ENCODE measurements around the gene ARL5A. TPM values are rescaled to one million over a fixed set of nuclear protein-coding genes. Genes with fewer than 3 reads are reported as not detected.

Gene ARL5A
- total RNA-seq, 4 donors from 2014 or later = 60.1 to 82.2 (median 64.3) TPM

- intact Hi-C loops (cut with DNase I) = no loop called here
- Histone ChIP-seq H3K27ac (replicated peaks in 1 of 4) (no peak overlapping the region), H3K4me1 (peaks cover 0 to 15% (median 11%) of the 10 kb centered on the region in 4 donors), H3K36me3 (peaks cover 16 to 63% (median 44%) of the 10 kb centered on the region in 4 donors), H3K4me3 (no peak overlapping the region), H3K27me3 (no peaks in the 10 kb centered on the region), H3K9me3 (no peaks in the 10 kb centered on the region)
- 29% methylated on average over 1 of the region's 1 CpG for WGBS
- no peak for DNase-seq (ENCODE audit: extremely low spot score)
- TF ChIP-seq EP300 (IDR thresholded peaks at IDR 0.05) (no peak), POLR2A (IDR thresholded peaks at IDR 0.05; ENCODE audit: low read depth) (no peak), POLR2AphosphoS5 (IDR thresholded peaks at IDR 0.05) (no peak)
Measured at GRCh38 chr2:151809073-151809383, 19.2 kb downstream of the ARL5A start.

- H3K4me1 ChIP-seq = peaks cover 0 to 15% (median 11%) of the 10 kb centered on the region in 4 donors
- no peak for DNase-seq (ENCODE audit: extremely low spot score)
- H3K27ac ChIP-seq (replicated peaks in 1 of 4) = no peak overlapping the region
- no peak for TF ChIP-seq EP300 (IDR thresholded peaks at IDR 0.05)
- peak; percentile 40 to 69 (median 48) for TF ChIP-seq CTCF (IDR thresholded peaks at IDR 0.05)
- WGBS = 94% methylated on average over 5 of the region's 5 CpGs
- no peak overlapping the region for H3K4me3 ChIP-seq
- intact Hi-C loops (cut with DNase I) = no loop called here
- peaks cover 16 to 59% (median 43%) of the 10 kb centered on the region in 4 donors for H3K36me3 ChIP-seq
- H3K9me3 ChIP-seq = no peaks in the 10 kb centered on the region
- no peaks in the 10 kb centered on the region for H3K27me3 ChIP-seq
Measured at GRCh38 chr2:151808258-151809072, 19.8 kb downstream of the ARL5A start.

GRCh38 chr2:151805961-151806360 is 22.3 kb downstream of the ARL5A start:
- H3K9me3 ChIP-seq = no peaks in the 10 kb centered on the region
- no peak overlapping the region for H3K4me3 ChIP-seq
- TF ChIP-seq POLR2AphosphoS5 (IDR thresholded peaks at IDR 0.05) (no peak), POLR2A (IDR thresholded peaks at IDR 0.05; ENCODE audit: low read depth) (no peak), CTCF (IDR thresholded peaks at IDR 0.05) (no peak), EP300 (IDR thresholded peaks at IDR 0.05) (no peak)
- intact Hi-C loops (cut with DNase I) = no loop called here
- no peak overlapping the region for H3K27ac ChIP-seq (replicated peaks in 1 of 4)
- peaks cover 0 to 15% (median 11%) of the 10 kb centered on the region in 4 donors for H3K4me1 ChIP-seq
- DNase-seq (ENCODE audit: extremely low spot score) = no peak
- peaks cover 4 to 60% (median 39%) of the 10 kb centered on the region in 4 donors for H3K36me3 ChIP-seq
- no peaks in the 10 kb centered on the region for H3K27me3 ChIP-seq

GRCh38 chr2:151805343-151805742 is 22.9 kb downstream of the ARL5A start:
- H3K36me3 ChIP-seq = peaks cover 0 to 54% (median 36%) of the 10 kb centered on the region in 4 donors
- H3K9me3 ChIP-seq = no peaks in the 10 kb centered on the region
- DNase-seq (ENCODE audit: extremely low spot score) = no peak
- peaks cover 0 to 15% (median 11%) of the 10 kb centered on the region in 4 donors for H3K4me1 ChIP-seq
- no peak overlapping the region for H3K27ac ChIP-seq (replicated peaks in 1 of 4)
- no peaks in the 10 kb centered on the region for H3K27me3 ChIP-seq
- WGBS = 96% methylated on average over 1 of the region's 1 CpG
- TF ChIP-seq POLR2AphosphoS5 (IDR thresholded peaks at IDR 0.05) = no peak
- H3K4me3 ChIP-seq = no peak overlapping the region
- intact Hi-C loops (cut with DNase I) = no loop called here

GRCh38 chr2:151803811-151804210 is 24.4 kb downstream of the ARL5A start:
- Histone ChIP-seq H3K9me3 (no peaks in the 10 kb centered on the region), H3K4me1 (peaks cover 0 to 12% (median 6%) of the 10 kb centered on the region in 4 donors), H3K27me3 (no peaks in the 10 kb centered on the region), H3K4me3 (no peak overlapping the region), H3K27ac (replicated peaks in 1 of 4) (no peak overlapping the region), H3K36me3 (peaks cover 0 to 54% (median 35%) of the 10 kb centered on the region in 4 donors)
- no peak for TF ChIP-seq POLR2AphosphoS5 (IDR thresholded peaks at IDR 0.05)
- TF ChIP-seq EP300 (IDR thresholded peaks at IDR 0.05) = no peak
- no peak for TF ChIP-seq POLR2A (IDR thresholded peaks at IDR 0.05; ENCODE audit: low read depth)
- intact Hi-C loops (cut with DNase I) = no loop called here
- DNase-seq (ENCODE audit: extremely low spot score) = no peak

GRCh38 chr2:151802315-151802714 is 25.9 kb downstream of the ARL5A start:
- TF ChIP-seq POLR2AphosphoS5 (IDR thresholded peaks at IDR 0.05) (no peak), EP300 (IDR thresholded peaks at IDR 0.05) (no peak), POLR2A (IDR thresholded peaks at IDR 0.05; ENCODE audit: low read depth) (no peak), CTCF (IDR thresholded peaks at IDR 0.05) (no peak)
- H3K4me1 ChIP-seq = no peaks in the 10 kb centered on the region
- H3K27me3 ChIP-seq = no peaks in the 10 kb centered on the region
- no peak overlapping the region for H3K27ac ChIP-seq (replicated peaks in 1 of 4)
- H3K9me3 ChIP-seq = no peaks in the 10 kb centered on the region
- 84% methylated on average over 2 of the region's 2 CpGs for WGBS
- peaks cover 0 to 54% (median 35%) of the 10 kb centered on the region in 4 donors for H3K36me3 ChIP-seq
- no peak overlapping the region for H3K4me3 ChIP-seq
- no peak for DNase-seq (ENCODE audit: extremely low spot score)
- intact Hi-C loops (cut with DNase I) = no loop called here

Measured in esophagus muscularis mucosa (tissue), 4 donors.